B cell (primary cell): ENCODE data around the gene DNAH3.

Experiments
- EZH2 ChIP-seq: IDR thresholded peaks from 2 replicates; pipeline ENCODE4 v1.6.1; 2012; ENCODE audit warnings: borderline replicate concordance, low read depth, mild to moderate bottlenecking, moderate library complexity, low read length; ENCODE audit not compliant: insufficient read depth, poor library complexity, severe bottlenecking
- TF ChIP-seq, protein P1 (sequence below): fragments of 200-600 bp; IDR thresholded peaks from one replicate; pipeline ENCODE4 v1.8.0; 2022; ENCODE audit warnings: antibody characterized with exemption, mild to moderate bottlenecking

DNA sequence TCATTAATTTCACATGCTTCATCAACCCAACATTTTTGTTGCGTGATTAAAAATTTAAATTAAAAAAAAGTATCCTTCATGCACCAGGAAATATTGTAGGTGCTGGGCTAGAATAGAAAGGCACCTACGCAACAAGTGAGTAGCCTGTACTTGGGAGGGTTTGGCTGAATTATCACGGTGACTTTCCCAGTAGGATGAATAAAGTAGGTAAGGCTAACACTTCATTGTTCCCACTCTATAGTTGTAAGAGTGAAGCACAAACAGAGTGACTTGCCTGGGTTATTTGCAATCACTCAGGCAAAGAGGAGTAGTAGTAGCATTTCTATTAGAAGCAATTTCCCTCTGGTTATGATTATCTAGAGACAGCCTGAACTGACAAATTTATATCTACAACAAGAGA lies 62.5 kb downstream of the DNAH3 start:
- TF ChIP-seq, protein P1, sequence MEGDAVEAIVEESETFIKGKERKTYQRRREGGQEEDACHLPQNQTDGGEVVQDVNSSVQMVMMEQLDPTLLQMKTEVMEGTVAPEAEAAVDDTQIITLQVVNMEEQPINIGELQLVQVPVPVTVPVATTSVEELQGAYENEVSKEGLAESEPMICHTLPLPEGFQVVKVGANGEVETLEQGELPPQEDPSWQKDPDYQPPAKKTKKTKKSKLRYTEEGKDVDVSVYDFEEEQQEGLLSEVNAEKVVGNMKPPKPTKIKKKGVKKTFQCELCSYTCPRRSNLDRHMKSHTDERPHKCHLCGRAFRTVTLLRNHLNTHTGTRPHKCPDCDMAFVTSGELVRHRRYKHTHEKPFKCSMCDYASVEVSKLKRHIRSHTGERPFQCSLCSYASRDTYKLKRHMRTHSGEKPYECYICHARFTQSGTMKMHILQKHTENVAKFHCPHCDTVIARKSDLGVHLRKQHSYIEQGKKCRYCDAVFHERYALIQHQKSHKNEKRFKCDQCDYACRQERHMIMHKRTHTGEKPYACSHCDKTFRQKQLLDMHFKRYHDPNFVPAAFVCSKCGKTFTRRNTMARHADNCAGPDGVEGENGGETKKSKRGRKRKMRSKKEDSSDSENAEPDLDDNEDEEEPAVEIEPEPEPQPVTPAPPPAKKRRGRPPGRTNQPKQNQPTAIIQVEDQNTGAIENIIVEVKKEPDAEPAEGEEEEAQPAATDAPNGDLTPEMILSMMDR: no peak
- no peak for TF ChIP-seq EZH2
